ENCODE data around the gene RAB3A.

Gene RAB3A, protein sequence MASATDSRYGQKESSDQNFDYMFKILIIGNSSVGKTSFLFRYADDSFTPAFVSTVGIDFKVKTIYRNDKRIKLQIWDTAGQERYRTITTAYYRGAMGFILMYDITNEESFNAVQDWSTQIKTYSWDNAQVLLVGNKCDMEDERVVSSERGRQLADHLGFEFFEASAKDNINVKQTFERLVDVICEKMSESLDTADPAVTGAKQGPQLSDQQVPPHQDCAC

DNA sequence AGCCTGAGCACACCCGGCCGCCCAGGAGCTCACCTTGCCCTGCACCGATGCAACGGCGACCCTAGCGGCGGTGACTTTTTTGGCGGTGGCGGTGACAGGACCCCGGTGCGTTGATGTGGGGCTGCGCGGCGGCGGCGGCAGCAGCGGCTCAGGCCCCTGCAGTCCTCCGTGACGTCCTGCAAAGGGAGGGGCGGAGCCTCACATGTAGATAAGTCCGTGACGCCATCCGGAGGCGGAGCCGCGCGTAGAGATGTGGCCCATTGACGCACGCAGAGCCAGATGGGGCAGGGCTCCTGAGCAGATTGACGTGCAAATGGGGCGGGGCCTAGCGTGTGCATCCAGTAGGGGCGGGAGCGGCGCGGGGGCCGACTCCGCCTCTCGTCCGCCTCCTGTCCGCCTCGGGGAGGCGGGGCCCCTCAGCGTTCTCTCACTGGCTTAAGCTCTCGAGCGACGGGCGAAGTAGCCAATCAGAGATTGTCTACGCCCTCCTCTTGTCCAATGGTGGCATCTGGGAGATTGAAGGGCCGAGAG, at the start of gene RAB3A:
Gene RAB3A (minus strand): TSS at position 180 of the 531 bp plus-strand sequence. CDS start 1,302 bp downstream, outside the sequence.
- peak; percentile 100 for DNase-seq

DNA sequence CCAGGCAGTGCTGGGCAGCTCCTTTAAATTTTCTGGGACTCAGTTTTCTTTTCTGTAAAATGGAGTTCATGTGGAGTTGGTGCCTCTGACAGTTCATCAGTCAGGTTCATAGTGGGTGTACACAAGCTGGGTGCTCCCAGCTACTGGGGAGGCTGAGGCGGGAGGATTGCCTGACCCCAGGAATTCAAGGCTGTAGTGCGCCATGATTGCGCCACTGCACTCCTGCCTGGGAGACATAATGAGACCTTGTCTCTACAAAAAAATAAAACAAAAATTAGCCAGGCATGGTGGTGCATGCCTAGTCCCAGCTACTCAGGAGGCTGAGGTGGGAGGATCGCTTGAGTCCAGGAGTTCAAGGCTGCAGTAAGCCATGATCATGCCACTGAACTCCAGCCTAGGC, 49.3 kb upstream of the RAB3A start:
- DNase-seq: no peak

DNA sequence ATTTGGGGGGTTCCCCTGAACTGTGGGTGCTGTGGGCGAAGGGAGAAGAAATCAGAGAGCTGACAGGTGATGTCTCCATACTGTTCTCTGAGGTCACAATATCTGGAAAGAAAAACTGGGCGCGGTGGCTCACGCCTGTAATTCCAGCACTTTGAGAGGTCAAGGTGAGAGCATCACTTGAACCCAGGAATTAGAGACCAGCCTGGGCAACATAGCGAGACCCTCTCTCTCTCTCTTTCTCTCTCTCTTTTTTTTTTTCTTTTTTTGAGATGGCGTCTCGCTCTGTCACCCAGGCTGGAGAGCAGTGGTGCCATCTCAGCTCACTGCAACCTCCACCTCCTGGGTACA, 48.5 kb upstream of the RAB3A start:
- DNase-seq: no peak

DNA sequence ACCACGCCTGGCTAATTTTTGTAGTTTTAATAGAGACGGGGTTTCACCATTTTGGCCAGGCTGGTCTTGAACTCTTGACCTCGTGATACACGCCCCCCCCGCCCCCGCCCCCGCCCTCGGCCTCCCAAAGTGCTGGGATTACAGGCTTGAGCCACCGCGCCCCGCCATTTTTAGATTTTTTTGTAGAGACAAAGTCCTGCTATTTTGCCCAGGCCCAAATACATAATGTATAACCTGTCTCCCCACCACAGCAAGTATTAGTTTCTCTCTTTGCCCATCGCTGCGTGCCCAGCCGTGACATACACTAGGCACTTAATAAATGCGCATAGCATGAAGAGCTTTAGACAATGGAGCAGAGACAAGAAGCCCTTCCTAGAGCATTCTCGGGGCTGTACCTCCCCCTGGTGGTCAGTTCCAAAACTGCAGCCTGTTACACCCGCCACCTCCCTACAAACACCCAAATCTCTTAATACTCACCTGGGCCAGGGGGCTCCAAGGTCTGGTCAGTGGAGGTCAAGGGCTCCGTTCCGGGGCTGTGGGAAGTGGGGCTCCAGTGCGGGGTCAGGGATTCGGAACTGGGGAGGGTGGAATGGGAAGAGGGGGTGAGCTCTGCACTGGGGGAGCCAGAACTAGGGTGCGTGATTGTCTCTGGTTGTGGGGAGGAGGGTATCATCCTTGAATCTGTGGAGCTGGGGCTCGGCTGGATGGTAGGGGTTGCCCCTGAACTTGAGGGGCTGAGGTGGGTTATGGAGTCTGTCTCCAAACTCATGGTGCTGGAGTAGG, 47.9 kb upstream of the RAB3A start:
- DNase-seq: peak; percentile 81

DNA sequence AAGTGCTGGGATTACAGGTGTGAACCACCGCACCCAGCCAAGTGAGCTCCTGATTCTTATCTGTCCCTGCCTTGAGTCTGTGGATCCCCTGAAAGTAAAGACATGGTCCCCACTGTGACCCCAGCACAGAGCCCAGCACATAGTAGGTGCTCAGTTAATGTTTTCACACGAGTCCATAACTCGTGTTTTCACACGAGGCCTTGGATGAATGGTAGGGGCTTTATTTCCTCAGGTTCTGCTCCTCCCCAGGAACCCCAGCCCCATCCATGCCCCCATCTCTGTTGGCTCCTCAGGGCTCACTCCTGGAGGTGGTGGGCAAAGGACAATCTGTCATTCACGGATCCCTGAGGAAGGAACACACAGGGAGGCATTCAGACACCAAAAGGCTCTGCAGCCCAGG, 46.0 kb upstream of the RAB3A start:
- no peak for DNase-seq

DNA sequence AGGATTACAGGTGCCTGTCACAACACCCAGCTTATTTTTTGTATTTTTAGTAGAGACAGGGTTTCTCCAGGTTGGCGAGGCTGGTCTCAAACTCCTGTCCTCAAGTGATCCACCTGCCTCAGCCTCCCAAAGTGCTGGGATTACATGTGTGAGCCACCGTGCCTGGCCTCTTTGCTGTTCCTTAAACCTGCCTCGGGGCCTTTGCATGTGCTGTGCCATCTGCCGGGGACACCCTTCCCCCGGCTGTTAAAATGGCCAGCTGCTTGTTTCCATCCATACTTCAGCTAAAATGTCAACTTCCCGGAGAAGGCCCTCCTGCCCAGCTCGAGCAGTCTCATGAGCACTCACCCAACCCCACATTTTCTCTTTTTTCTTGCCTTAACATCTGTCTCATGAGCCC, 41.5 kb upstream of the RAB3A start:
- DNase-seq: no peak

DNA sequence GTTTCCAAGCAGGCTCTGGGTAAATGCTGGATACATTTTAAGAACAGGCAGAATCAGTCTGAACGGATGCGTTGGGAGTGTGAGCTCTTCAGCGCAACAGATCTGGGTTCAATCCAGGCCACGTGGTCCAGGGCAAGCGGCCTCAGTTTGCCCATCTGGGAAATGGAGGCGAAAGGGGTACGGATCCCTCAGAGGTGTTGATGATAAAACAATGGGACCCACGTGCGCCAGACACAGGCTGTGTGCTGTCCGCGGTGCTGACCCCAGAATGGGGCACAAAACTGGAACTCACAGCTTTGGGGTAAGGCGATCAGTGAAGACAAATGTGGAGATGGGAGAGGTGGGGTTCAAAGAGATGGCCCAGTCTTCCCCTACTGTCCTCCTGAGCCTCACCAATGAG, 35.5 kb upstream of the RAB3A start:
- DNase-seq: no peak

DNA sequence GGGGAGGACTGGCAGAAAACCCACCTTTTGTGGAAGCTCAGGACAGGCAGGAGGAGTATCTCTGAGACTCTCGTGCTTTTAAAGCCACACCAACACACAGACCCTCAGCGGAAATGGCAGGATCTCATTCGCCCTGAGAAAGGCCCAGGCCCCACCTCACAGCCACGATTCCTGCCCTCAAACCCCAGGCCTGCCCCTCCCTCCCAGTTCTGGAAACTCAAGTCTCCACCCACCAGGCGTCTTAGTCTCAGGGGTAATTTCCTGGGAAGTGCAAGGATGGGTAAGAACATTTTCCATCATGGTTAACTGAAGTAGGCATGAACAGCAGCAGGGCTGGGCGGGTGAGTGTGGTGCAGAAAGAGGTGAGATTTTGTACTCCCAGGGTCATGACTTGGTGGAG, 30.4 kb upstream of the RAB3A start:
- no peak for DNase-seq

DNA sequence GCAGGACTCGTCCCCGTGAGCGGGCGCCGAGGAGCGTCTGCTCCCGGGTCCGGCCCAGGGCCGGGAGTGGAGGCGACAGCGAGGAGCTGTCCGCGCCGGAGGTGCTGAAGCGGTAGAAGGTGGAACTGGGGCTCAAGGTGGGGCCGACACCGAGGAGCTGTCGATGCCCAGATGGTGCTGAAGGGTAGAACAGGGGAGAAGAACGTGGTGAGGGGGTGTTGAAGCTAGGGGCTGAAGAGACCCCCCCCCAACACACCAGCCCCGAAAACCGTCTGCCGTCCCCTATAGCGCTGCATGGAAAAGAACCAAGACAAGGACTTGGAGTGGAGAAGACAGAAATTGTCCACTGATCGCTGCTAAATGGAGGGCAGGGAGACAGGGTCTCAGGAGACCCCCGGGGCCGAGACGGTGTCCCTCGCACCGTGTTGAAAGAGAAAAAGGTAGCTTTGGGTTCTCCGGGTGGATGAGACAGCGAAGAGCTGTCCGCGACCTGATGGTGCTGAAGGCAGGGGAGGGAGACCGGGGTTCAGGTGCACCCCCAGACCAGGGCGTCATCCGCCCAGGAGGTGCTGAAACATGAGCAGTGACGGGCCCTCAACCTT, 29.5 kb upstream of the RAB3A start:
- no peak for DNase-seq

DNA sequence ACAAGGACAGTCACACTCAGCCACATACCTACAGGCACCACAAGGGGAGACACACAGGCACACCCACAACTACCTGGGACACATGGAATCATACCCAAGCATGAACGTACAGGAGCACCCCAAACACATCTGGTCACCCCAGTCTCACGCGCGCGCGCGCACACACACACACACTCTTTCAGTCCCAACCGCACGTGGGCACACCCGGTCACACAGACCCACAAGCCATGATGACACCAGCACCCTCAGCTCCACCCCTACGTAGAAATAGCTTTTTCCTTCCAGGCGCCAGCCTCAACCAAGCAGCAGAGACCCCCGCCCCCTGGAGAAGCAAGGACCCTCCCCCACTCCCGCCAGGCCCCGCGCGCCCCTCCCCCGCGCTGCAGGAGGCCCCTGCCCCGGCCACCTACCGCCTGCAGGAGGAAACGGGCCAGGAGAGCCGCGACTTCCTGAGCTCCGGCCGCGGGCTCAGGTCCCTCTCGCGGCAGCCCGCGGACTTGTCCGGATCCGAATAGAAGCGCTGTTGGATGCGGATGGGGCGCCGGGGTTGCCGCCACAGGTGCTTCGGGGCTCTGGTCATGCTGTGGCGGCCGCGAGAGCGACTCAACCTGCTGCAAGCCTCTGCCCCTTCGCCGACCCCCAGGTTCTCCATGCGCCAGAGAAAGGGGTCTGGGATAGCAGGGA, 28.8 kb upstream of the RAB3A start:
- DNase-seq: no peak

DNA sequence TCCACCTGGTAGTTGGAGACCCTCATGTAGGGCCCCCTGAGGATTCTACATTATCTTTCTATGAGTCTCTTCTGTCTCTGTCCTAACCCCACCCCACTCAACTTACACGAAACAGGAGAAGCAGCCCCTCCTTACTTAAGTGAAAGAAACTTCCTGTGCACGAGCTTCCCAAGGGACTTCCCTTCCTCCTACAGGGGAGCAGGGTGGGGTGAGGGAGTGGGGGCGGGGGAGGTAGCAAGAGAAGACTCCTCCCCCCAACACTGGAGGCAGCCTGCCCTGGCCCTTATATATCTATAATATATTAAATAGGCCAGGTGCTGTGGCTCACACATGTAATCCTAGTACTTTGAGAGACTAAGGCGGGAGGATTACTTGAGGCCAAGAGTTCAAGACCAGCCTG, 27.9 kb upstream of the RAB3A start:
- no peak for DNase-seq

DNA sequence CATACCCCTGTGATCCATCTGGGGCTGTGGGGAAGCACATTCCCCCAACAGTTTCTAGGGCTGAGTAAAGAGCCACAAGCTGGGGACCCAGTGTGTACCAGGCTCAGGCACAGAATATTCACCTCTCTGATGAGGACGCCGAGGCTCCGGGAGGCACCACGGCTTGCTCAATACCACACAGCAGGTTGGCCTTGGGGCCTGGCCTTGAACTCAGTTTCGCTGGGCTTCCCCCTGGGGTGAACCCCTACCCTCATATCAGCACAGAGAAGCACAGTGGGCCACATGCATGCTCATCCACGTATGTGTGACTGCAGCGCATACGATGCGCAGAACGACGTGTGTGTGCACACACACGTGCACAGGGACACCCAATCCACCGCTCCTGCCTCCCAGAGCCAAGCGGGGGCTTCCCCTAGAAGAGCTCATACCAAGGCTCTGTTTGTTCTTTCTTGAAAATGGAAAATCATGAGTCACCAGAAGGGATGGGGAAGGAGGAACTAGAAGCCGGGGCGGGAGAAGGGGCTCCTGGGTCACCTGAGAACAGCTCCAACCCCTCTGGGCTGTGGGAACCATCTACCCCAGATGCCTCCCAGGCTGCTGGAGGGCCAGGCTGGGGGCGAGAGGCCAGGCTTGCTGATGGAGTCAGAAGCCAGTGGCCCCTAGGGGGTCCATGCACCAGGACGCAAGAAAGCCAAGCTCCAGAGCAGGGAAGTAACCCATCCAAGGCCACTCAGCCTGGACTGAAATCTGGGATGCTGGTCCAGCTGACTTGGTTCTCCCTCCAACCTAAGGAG, 27.3 kb upstream of the RAB3A start:
- no peak for DNase-seq

DNA sequence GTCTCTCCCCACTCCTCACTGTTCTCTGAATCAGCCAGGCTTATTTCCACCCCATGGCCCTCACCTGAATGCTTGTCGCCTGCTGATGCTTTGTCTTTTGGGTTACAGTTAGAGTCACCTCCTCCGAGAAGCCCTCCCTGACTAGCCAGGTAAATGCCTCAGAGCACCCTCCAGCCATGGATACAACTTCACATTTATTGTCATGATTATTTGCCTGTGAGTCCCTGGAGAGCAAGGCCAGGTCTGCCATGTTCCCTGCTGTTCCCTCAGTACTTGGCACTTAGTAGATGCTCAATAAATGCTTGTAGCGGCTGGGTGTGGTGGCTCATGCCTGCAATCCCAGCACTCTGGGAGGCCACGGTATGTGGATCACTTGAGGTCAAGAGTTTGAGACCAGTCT, 26.1 kb upstream of the RAB3A start:
- no peak for DNase-seq

DNA sequence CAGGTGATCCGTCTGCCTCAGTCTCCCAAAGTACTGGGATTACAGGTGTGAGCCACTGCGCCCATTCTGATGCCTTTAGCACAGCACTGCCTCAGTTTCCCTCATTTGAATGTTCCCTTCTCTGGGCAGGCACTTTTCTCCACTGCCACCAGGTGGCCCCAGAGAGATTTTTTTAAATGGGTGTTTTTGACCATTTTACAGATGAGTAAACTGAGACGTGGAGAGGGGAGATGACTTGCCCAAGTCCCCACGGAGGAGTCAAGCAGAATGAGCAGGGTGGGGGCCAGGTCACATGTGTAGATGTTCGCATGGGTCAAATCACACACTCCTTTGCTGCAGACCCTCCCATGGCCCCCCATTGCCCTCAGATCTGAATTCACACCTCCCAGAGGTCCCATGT, 25.6 kb upstream of the RAB3A start:
- peak; percentile 15 for DNase-seq

DNA sequence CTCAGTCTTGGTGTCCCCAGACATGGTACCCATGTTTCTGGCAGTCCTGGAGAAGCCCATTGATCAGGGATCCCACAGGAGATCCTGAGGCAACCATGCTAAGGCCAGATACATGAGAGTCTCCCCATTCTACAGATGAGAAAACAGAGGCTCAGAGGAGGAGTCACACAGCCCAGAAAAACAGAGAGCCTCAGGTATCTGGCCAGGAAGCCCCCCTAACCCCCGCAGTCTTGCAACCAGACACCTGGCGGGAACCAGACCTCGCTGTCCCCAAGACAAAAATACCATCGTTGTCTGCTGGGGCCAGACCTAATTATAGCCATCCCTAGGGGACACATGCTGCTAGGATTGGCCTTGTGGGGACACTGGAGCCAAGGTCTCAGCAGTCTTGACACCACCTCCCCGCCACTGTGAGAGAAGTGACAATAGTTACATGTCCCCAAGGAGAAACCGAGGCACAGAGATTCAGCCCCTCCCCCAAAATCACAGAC, 24.0 kb upstream of the RAB3A start:
- no peak for DNase-seq

DNA sequence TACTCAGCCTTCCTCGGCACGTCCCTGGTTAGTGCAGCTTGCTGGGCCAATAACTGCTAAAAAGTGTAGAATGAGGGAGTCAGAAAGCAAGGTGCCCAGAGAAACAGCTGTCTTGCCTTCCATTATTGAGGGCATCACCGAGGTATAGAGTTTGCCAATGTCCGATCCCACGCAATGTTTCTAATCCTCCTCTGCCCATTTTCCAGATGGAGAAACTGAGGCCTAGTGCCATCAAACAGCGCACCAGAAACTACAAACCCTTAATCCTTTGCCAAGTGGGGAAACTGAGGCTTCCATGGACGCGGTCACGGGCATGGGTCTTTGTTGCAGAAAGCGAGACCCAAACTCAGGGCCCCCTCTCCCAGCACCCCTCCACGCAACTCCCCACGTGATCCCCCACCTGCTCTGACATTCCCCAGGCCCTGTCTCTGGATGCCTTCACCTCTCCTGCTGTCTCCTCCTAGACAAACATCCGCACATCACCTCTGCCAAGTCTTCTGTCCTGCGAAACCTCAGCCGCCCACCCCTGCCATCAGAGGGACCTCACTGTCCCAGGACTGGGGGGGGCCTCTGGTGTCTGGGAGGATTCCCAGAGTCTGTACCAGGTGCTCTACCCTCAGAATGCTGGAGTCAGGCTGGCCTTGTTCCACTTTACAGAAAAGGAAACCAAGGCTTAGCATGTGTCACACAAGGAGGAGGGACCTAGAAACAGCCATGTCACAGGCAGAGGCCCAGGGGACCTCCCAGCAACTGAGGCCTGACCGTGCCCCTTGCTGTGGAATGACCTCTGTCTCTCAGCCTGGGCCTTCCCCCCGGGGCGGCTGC, 23.3 kb upstream of the RAB3A start:
- no peak for DNase-seq

DNA sequence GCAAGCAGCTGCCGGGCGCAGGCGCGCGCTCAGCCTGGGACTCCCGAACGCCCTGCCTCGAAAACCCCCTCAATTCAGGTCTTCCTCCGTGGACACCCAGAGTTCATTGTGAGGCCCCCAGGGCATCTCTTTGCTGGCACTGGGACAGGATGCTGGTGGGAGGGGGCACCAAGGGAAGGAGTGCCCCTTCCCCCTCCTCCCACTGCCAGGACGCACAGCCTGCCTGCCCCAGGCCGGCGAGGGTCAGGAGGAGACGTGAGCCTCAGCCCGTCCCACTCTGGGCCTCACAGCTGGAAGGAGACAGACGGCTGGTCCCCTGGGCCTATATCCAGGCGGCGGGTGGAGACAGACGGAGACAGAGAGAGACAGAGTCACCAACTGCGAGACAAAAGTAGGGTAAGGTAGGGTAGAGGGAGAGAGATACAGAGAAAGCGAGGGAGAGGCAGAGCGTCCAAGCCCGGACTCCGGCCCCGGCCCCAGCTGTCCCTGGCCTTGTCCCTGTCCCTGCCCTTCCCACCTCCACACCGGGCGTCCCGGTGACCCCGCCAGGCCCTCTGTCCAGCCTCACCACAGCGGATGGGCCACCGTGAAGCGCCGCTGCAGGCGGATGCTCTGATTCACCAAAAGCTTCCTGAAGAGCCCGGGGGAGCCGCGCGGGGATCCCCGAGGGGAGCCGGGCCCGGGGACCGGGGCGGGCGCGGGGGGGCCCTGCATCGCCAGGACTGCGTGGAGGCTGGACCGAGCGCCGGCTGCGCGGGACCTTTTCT, 22.0 kb upstream of the RAB3A start, which contains the start of gene PDE4C:
Gene PDE4C (minus strand): TSS at position 737 of the 767 bp plus-strand sequence. CDS start 23 bp downstream, at position 714.
- DNase-seq: no peak

DNA sequence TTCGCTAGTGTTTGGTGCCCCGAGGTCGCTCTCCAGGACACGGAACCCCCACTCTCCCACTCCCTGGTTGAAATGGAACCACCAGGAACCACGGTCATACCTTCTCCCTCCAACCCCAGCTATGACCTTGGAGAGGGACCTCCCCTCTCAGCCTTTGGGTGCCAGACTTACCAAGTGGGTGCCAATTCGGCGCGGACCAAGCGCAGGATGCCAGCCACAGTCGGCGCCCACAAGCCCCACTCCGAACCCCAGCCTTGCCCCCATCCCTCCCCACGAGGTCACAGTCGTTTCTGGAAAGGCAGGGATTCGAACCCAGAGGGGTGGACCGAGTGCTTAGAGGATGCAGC, 21.5 kb upstream of the RAB3A start:
- DNase-seq: no peak

DNA sequence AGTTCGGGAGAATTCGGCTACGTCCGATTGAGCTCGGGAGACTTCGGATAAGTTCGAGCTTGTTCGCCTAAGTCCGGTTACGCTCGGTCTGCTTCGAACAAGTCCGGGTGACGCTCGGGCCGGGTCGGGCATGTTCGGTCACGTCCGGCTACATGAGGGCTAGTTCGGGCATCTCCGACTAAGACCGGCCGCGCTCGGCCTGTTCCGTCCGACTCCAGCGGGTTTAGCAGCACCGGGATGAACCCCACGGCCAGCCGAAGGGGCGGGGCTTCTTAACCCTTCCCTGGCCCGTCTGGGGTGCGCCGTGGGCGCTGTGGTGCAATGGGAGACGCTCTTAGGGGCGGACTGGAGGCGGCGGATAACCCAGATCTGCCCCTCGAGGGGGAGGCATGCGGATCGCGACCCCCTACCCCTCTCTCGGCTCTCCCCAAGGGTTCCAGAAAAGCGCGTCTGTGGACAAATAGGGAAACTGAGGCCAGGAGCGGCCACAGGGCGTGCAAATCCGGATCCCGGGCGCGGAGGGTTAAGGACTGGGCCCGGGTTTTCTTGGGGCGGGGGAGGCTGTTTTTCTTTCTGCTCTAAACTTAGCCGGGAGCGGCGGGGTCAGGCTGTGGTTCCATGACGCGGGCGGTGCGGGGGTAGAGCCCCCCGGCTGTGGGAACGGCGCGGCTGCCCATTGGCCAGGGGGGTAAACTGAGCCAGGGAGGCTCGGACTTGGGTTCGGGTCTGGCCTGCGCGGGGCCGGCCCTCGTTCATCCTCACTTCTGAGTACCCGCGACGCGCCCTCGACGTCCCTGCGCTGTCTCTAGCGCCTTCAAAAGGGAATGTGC, 20.9 kb upstream of the RAB3A start:
- peak; percentile 97 for DNase-seq

All from activated CD4-positive, alpha-beta T cell treated with anti-CD3 and anti-CD28 coated beads, Interleukin-2, amount 50 U/mL, for 16 hours (primary cell).